DMS153 treated with DMSO at 0.1 percent for 48 hours (cell line): ENCODE measurements around the gene LIPG.

Source experiments
- DNase-seq: peaks from one replicate; lab custom pipeline; 2025; ENCODE audit not compliant: unreplicated experiment; lab: John Stamatoyannopoulos, UW

LIPG gene

DNA sequence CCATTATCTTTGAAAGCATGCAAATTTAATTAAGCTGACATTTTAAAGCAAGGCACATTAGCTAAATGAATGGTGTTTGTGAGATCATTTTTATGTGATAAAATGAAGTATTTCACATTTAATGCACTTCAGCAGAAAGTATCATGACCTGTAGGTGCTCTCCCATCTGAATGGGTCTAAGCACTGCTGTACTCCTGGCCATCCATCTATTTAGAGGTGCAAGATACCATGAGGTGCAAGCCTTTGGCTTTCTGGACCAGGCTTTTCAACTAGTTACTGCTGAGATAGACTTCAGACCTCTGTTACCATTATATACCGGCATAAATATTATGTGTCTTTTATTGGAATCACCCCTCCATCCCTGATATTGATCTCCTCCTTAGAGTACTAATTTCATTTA is 15.6 kb upstream of the LIPG start:
- DNase-seq, result no peak

DNA sequence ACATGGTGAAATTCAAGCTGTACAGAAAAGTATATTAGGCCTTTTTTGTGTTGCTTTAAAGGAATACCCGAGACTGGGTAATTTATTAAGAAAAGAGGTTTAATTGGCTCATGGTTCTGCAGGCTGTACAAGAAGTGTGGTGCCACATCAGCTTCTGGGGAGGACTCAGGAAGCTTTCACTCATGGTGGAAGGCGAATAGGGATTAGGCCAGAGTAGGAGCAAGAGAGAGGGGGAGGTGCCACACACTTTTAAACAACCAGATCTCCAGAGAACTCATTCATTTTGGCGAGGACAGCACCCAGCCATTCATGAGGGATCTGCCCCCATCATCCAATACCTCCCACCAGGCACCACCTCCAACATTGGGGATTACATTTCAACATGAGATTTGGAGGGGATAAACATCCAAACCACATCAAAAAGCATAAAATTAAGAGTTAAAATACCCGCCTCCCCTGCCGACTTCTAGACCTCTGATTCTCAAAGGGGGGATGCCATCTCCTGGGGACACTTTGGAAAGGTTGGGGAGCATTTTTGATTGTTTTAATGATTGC is 15.1 kb upstream of the LIPG start:
- DNase-seq, result no peak

- no peak for DNase-seq
Measured at GRCh38 chr18:49547701-49548100, 14.2 kb upstream of the LIPG start.

- no peak for DNase-seq
Measured at GRCh38 chr18:49548229-49548636, 13.6 kb upstream of the LIPG start.

- DNase-seq, result no peak
Measured at GRCh38 chr18:49550621-49551339, 11.1 kb upstream of the LIPG start.

- no peak for DNase-seq
Measured at GRCh38 chr18:49553003-49553402, 8.9 kb upstream of the LIPG start.

- no peak for DNase-seq
Measured at GRCh38 chr18:49555641-49556040, 6.2 kb upstream of the LIPG start.

DNA sequence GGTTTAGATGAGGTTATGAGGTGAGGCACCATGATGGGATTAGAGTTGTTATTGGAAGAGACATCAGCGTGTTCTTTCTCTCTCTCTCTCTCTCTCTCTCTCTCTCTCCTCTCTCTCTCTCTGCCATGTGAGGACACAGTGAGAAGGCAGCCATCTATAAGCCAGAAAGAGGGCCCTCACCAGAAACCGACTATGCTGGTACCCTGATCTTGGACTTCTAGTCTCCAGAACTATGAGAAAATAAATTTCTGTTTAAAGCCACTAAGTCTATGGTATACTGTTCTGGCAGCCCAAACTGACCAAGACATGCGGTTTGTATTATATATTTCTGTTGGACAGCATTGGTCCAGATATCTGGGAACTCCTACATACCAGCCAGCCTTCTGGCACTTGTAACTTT is 3.5 kb upstream of the LIPG start:
- no peak for DNase-seq

DNA sequence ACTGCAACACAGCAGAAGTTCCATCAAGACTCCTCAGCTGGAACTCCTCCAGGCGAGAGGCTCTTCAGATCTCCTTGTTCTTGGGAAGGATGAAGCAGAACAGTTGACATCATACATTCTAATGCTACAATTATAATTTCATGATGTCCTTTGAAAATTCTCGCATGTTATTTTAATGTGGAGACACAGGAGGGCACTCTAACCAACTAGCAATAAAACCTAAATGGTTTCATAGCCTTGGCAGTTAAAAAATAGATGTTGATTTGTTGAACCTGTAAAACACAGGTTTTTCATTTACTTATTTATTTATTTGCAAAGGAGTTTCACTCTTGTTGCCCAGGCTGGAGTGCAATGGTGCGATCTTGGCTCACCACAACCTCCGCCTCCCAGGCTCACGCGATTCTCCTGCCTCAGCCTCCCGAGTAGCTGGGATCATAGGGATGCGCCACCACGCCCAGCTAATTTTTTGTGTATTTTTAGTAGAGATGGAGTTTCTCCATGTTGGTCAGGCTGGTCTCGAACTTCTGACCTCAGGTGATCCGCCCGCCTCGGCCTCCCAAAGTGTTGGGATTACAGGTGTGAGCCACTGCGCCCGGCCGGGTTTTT is 2.4 kb upstream of the LIPG start:
- peak; percentile 31 for DNase-seq

- no peak for DNase-seq
Measured at GRCh38 chr18:49560277-49560623, 1.6 kb upstream of the LIPG start.

DNA sequence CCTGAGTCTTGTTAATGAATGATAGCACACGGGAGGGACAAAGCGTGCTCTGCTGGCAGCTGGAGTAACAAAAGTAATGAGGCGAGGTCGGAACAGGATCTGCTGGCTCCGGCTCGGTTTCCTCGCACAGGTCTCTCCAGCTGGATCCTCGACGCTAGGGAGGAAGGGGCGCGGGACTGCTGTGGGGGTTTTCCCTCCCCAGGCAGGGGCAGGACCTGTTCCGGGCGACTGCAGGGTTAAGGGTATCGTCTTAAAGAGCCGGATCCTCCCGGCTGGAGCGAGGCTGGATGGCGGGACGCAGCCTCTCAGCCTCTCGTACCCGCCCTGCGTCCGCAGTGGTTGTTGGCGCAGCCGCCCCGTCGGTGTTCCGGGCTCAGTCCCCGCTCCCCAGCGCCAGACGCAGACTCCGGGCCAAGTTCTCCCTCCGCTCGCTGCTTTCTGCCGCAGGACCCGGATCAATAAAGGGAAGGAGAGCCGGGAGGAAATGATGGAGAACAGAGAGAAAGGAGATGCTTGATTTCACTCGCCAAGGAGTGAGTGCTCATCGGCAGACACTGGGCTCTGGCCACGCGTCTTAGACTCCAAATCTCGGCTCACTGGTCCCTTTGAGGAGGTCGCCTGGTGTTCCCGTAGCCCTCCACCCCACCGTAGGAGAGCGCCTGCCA is 1.1 kb upstream of the LIPG start:
- DNase-seq, result peak; percentile 29

GRCh38 chr18:49562481-49563129 is 748 bp downstream of the LIPG start:
- DNase-seq, result no peak

GRCh38 chr18:49563130-49563540 is 1.3 kb downstream of the LIPG start:
- no peak for DNase-seq

- DNase-seq, result no peak
Measured at GRCh38 chr18:49563701-49564517, 2.1 kb downstream of the LIPG start.

- DNase-seq, result no peak
Measured at GRCh38 chr18:49564518-49564834, 2.6 kb downstream of the LIPG start.

DNA sequence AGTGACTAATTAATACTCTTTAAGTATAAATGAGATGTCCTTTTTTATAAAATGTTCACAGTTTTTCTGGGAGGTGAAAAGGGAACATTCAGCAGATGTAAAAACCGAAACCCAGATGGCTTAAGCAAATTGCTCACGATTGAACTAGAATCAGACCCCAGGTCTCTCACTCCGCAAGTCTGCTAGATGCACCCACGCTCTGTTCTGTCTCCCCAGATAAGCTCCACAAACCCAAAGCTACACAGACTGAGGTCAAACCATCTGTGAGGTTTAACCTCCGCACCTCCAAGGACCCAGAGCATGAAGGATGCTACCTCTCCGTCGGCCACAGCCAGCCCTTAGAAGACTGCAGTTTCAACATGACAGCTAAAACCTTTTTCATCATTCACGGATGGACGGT is 3.2 kb downstream of the LIPG start:
- no peak for DNase-seq

DNA sequence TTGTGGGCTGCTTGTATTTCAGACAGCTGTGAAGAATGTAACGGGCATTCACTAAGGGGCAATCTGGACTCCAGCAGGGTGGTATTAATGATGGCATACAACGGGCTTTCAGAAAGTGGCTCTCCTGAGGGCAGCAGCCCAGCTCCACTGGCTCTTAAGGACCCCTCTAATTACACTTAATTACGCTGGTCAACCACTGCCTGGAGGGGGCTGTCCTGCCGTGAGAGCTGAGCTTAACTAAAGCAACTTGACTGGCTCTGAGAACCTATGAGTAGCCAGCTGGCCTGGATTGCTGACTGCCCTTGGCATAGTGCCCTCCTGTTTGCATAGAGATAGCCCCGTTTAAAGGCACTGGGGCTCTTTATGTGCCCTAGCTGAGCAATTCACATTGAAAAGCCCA is 3.8 kb downstream of the LIPG start:
- no peak for DNase-seq

DNA sequence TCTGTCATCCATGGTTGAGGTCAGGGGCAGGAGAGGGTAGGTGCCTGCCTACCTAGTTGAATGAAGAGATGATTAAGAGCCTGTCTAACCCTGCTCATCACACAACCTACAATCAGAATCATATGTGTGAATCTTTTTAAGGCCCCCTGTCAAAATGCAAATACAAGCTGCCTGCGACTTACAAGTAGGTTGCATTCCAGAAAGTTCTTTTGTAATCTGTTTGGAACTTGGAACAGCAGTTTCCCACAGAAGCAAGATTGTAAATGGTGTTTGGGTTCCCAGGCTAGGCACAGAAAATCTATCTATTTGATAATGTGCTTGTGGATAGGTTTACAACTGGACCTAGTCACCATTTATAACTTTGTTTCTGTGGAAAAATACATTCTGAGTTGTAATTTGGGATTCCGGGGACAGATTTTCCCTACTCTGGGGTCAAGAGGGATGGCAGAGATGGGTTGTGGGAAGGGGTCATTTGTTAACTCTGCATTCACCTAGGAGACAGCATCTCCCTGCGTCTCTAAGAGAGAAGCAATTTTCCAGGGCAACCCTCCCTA is 4.4 kb downstream of the LIPG start:
- no peak for DNase-seq

DNA sequence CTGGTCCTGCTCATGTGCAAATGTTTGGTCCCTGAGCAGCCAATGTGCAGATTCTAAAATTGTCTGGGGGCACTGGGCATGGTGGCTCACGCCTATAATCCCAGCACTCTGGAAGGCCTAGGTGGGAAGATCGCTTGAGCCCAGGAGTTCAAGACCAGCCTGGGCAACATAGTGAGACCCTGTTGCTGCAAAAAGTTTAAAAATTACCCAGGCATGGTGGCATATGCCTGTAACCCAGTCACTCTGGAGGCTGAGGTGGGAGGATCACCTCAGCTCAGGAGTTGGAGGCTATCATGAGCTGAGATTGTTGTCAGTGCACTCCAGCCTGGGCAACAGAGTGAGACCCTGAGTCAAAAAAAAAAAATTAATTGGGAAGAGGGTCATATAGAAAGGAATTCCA is 5.1 kb downstream of the LIPG start:
- no peak for DNase-seq

- DNase-seq, result no peak
Measured at GRCh38 chr18:49569724-49570123, 7.9 kb downstream of the LIPG start.

DNA sequence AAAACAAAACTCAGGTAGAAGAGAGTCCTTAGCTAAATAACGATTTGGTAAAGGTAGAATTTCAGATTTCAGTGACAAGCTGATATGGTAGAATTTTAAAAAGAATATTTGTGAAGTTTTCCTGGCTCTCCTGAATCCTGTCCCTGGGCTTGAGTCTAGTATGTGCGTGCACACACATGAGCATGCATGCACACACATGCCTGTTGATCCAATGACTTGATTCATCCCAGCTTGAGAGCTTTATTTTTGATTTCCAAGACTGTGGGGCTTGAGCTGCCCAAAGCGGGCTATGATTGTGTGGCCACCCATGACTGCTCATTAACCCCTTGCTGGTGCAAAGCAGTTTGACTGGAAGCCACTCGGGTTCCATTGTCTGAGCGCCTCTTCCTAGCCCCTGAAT is 9.0 kb downstream of the LIPG start:
- no peak for DNase-seq
